ENCODE results near the gene KIRREL3. TPM values are rescaled to one million over a fixed set of nuclear protein-coding genes. Genes with fewer than 3 reads are reported as not detected.

KIRREL3 gene
- total and polyA plus RNA-seq, 2 of the 8 experiments (the other 6 are each of a cell fraction or from before 2014, with no cell fraction given), result 0.29 to 0.32 TPM

DNA sequence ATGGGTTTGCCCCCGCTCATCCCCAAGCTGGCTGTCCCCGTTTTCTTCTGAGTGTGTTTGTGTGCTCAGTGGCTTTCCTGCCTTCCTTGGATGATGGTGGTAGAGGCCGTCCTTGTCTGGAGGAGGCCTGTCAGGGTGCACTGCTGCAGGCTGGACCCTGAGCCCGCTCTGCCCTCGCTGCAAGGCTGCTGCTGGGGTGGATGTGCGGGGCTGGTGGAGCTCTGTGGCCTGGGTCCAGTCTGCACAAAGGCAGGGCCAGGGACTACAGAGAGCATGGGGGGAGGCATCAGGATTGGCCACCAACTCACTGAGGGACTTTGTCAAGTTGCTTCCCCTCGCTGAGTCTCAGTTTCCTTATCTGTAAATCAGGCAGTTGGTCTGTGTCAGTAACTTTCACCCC is 275.0 kb downstream of the KIRREL3 start:
- Histone ChIP-seq H3K4me1 (replicated peaks in 1 of 4; ENCODE audit: control insufficient read depth in 3 of 4, insufficient read depth in 4 of 4, low read length in 3 of 4) (no peaks in the 10 kb centered on the region), H3K23ac (ENCODE audit: insufficient read length) (no peak overlapping the region), H2BK15ac (ENCODE audit: low read length) (no peak overlapping the region), H3K56ac (replicated peaks; ENCODE audit: insufficient read length, low read depth, low read length) (no peak overlapping the region), H3K27me3 (replicated peaks in 1 of 4; ENCODE audit: control insufficient read depth in 3 of 4, extremely low read depth in 1 of 4, insufficient read depth in 3 of 4, low read length in 3 of 4) (no peaks in the 10 kb centered on the region), H3K9me3 (ENCODE audit: insufficient read depth in 2 of 2, low read depth in 1 of 2, low read length in 1 of 2) (no peaks in the 10 kb centered on the region), H2BK120ac (replicated peaks; ENCODE audit: low read depth, low read length) (no peak overlapping the region), H3K4me3 (ENCODE audit: extremely low read depth in 1 of 4, insufficient read depth in 2 of 4, low read depth in 3 of 4, low read length in 4 of 4) (no peak overlapping the region), H3K4me2 (ENCODE audit: insufficient read depth in 1 of 2, low read depth in 2 of 2, low read length in 2 of 2) (no peak overlapping the region), H2AK5ac (ENCODE audit: low read depth, low read length) (no peak overlapping the region), H4K91ac (replicated peaks; ENCODE audit: insufficient read length, low read length) (no peak overlapping the region), H3K79me1 (ENCODE audit: low read depth, low read length) (no peaks in the 10 kb centered on the region), H3K36me3 (ENCODE audit: control insufficient read depth in 2 of 4, insufficient read depth in 4 of 4, low read length in 3 of 4) (no peaks in the 10 kb centered on the region), H3K79me2 (ENCODE audit: control insufficient read depth in 1 of 2, insufficient read depth in 2 of 2, low read length in 2 of 2) (no peaks in the 10 kb centered on the region), H3K4ac (replicated peaks; ENCODE audit: insufficient read length, low read depth, low read length) (no peak overlapping the region), H3K14ac (ENCODE audit: insufficient read length) (no peak overlapping the region), H3K18ac (ENCODE audit: extremely low read depth, low read length) (no peak overlapping the region), H4K8ac (ENCODE audit: extremely low read depth, insufficient read depth, low read length) (no peak overlapping the region), H2BK5ac (ENCODE audit: low read depth, low read length) (no peak overlapping the region), H2BK12ac (ENCODE audit: low read depth, low read length) (no peak overlapping the region), H2AFZ (ENCODE audit: low read length) (no peak overlapping the region), H3K23me2 (ENCODE audit: low read depth, low read length) (no peaks in the 10 kb centered on the region), H3K9ac (replicated peaks in 1 of 4; ENCODE audit: extremely low read depth in 1 of 4, low read depth in 3 of 4, low read length in 3 of 4) (no peak overlapping the region), H4K5ac (ENCODE audit: insufficient read length, low read depth, low read length) (no peak overlapping the region), H2BK20ac (ENCODE audit: low read length) (no peak overlapping the region), H4K20me1 (replicated peaks in 1 of 2; ENCODE audit: control insufficient read depth in 1 of 2, insufficient read depth in 2 of 2, low read length in 2 of 2) (no peaks in the 10 kb centered on the region), H3K27ac (ENCODE audit: low read depth, low read length) (no peak overlapping the region)
- CTCF ChIA-PET (ENCODE audit: partially characterized antibody), result interaction anchor here (5.9 kb wide), 1 partner anchor 9 kb away, joined by 49 read pairs; no protein-coding TSS in a partner anchor
- no peak for FAIRE-seq
- POLR2A ChIA-PET (ENCODE audit: partially characterized antibody), result no interaction called here
- no peak for DNase-seq (ENCODE audit: low read depth in 1 of 2, low spot score in 2 of 2)
- WGBS, 2 experiments (ENCODE audit: extremely low coverage in 1 of 2, insufficient coverage in 1 of 2, insufficient read length in 1 of 2, insufficient replicate concordance in 2 of 2, low coverage in 1 of 2, low lambda C conversion rate in 2 of 2, missing lambda C conversion rate in 1 of 2), result 74% methylated on average over 7 of the region's 7 CpGs; no CpG with 5 or more reads in 1 of the 2 experiments
- TF ChIP-seq GABPA (IDR thresholded peaks at IDR 0.05; ENCODE audit: borderline replicate concordance, insufficient read depth, low read length), result no peak
- TF ChIP-seq, protein P1, sequence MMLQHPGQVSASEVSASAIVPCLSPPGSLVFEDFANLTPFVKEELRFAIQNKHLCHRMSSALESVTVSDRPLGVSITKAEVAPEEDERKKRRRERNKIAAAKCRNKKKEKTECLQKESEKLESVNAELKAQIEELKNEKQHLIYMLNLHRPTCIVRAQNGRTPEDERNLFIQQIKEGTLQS (IDR thresholded peaks at IDR 0.05; ENCODE audit: insufficient read depth, low read depth, low read length), result no peak
- no peak for TF ChIP-seq SP2 (IDR thresholded peaks at IDR 0.05; ENCODE audit: low read length)
- TF ChIP-seq BACH1 (IDR thresholded peaks at IDR 0.05; ENCODE audit: low read length), result no peak
- TF ChIP-seq, protein P2, sequence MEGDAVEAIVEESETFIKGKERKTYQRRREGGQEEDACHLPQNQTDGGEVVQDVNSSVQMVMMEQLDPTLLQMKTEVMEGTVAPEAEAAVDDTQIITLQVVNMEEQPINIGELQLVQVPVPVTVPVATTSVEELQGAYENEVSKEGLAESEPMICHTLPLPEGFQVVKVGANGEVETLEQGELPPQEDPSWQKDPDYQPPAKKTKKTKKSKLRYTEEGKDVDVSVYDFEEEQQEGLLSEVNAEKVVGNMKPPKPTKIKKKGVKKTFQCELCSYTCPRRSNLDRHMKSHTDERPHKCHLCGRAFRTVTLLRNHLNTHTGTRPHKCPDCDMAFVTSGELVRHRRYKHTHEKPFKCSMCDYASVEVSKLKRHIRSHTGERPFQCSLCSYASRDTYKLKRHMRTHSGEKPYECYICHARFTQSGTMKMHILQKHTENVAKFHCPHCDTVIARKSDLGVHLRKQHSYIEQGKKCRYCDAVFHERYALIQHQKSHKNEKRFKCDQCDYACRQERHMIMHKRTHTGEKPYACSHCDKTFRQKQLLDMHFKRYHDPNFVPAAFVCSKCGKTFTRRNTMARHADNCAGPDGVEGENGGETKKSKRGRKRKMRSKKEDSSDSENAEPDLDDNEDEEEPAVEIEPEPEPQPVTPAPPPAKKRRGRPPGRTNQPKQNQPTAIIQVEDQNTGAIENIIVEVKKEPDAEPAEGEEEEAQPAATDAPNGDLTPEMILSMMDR (IDR thresholded peaks at IDR 0.05; ENCODE audit: control extremely low read depth in 1 of 3, insufficient read depth in 1 of 3, low read depth in 1 of 3, low read length in 3 of 3), result no peak
- TF ChIP-seq EZH2 (IDR thresholded peaks at IDR 0.05; ENCODE audit: low read depth, low read length, severe bottlenecking), result no peak
- TF ChIP-seq CHD1 (IDR thresholded peaks at IDR 0.05; ENCODE audit: low read depth, low read length), result no peak
- no peak for TF ChIP-seq POU5F1 (IDR thresholded peaks at IDR 0.05; ENCODE audit: low read depth, low read length)
- TF ChIP-seq CHD2 (IDR thresholded peaks at IDR 0.05; ENCODE audit: low read length), result no peak
- TF ChIP-seq, protein P3, sequence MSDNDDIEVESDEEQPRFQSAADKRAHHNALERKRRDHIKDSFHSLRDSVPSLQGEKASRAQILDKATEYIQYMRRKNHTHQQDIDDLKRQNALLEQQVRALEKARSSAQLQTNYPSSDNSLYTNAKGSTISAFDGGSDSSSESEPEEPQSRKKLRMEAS (IDR thresholded peaks at IDR 0.05), result no peak
- no peak for TF ChIP-seq SAP30 (IDR thresholded peaks at IDR 0.05; ENCODE audit: insufficient read depth, insufficient replicate concordance, low read length)

All from H1 (cell line).